C1 segment of cervical spinal cord (tissue), 14 donors: Measurements from ENCODE around the gene ACTN3.
"Not testable (repeated sequence)": the region's sequence is repeated elsewhere in the genome, so short reads cannot be mapped to it uniquely, and the experiment has no call there.

Source experiments
- DNase-seq, 14 donors: peaks; one replicate each; lab custom pipeline; 2025; lab: John Stamatoyannopoulos, UW

The ACTN3 gene

GRCh38 chr11:66544952-66545351 is 1.8 kb upstream of the ACTN3 start:
- DNase-seq = not testable (repeated sequence)

- DNase-seq = peak; percentile 43 to 93 (median 90)
Observed at GRCh38 chr11:66545701-66546367, 869 bp upstream of the ACTN3 start, which contains the start of gene ZDHHC24. TSS of gene ZDHHC24 (minus strand) at chr11:66546048. CDS start at chr11:66546003, 45 bp downstream.

- no peak for DNase-seq
Observed at GRCh38 chr11:66546966-66547661, 411 bp downstream of the ACTN3 start.

GRCh38 chr11:66547662-66548009 is 933 bp downstream of the ACTN3 start:
- no peak for DNase-seq

GRCh38 chr11:66548041-66548440 is 1.3 kb downstream of the ACTN3 start:
- no peak for DNase-seq

GRCh38 chr11:66548774-66549630 is 2.3 kb downstream of the ACTN3 start:
- DNase-seq = no peak

GRCh38 chr11:66549696-66550095 is 3.0 kb downstream of the ACTN3 start:
- DNase-seq = no peak

- no peak for DNase-seq
Observed at GRCh38 chr11:66550887-66551286, 4.2 kb downstream of the ACTN3 start.

GRCh38 chr11:66554602-66555001 is 7.9 kb downstream of the ACTN3 start:
- no peak for DNase-seq

- no peak for DNase-seq
Observed at GRCh38 chr11:66555416-66555815, 8.7 kb downstream of the ACTN3 start.

- no peak for DNase-seq
Observed at GRCh38 chr11:66556086-66556485, 9.4 kb downstream of the ACTN3 start.

- no peak for DNase-seq
Observed at GRCh38 chr11:66557733-66558326, 11.1 kb downstream of the ACTN3 start.

- no peak for DNase-seq
Observed at GRCh38 chr11:66559142-66559865, 12.6 kb downstream of the ACTN3 start.

- DNase-seq = no peak
Observed at GRCh38 chr11:66559866-66560676, 13.4 kb downstream of the ACTN3 start.

GRCh38 chr11:66561178-66561974 is 14.7 kb downstream of the ACTN3 start:
- no peak for DNase-seq

GRCh38 chr11:66561975-66562248 is 15.2 kb downstream of the ACTN3 start:
- DNase-seq = no peak

GRCh38 chr11:66562275-66562674 is 15.6 kb downstream of the ACTN3 start:
- DNase-seq = no peak

GRCh38 chr11:66562907-66563583 is 16.3 kb downstream of the ACTN3 start:
- DNase-seq = no peak

- DNase-seq = no peak
Observed at GRCh38 chr11:66563832-66564231, 17.1 kb downstream of the ACTN3 start.
